K562 (cell line): ENCODE measurements around the gene SLC26A5. TPM values are rescaled to one million over a fixed set of nuclear protein-coding genes. Genes with fewer than 3 reads are reported as not detected.

Experiments used
- BCLAF1 ChIP-seq, 2 experiments: fragments of 450-650 bp in 1 of 2; IDR thresholded peaks; 2 replicates each; pipeline ENCODE4 v1.6.1; 2011 to 2017; ENCODE audit warnings: low read depth in 2 of 2, antibody characterized with exemption in 1 of 2, borderline replicate concordance in 1 of 2, low read length in 1 of 2, mild to moderate bottlenecking in 1 of 2, mixed read lengths in 1 of 2; ENCODE audit not compliant: control insufficient read depth in 1 of 2
- CBX2 ChIP-seq: fragments of 200-600 bp; sonication (generic); IDR thresholded peaks from one replicate; pipeline ENCODE4 v1.6.1; 2012; ENCODE audit warnings: mild to moderate bottlenecking, low read length, inconsistent platforms; ENCODE audit not compliant: insufficient read depth, poor library complexity, severe bottlenecking
- ETS1 ChIP-seq: conservative IDR thresholded peaks from 2 replicates; pipeline ENCODE4 v1.6.1; 2011; ENCODE audit warnings: low read depth, mild to moderate bottlenecking, low read length; ENCODE audit not compliant: control insufficient read depth
- FOXK1 ChIP-seq: sonication (generic); formaldehyde crosslinking; IDR thresholded peaks from 2 replicates; pipeline ENCODE4 v1.8.0; 2022; ENCODE audit warnings: missing genetic modification reagents, mild to moderate bottlenecking, borderline replicate concordance
- HNRNPL ChIP-seq: fragments of 200-400 bp; formaldehyde crosslinking; IDR thresholded peaks from 2 replicates; pipeline ENCODE4 v1.6.1; 2017; ENCODE audit warnings: low read depth, mild to moderate bottlenecking, low read length
- IRF2 ChIP-seq: sonication (generic); formaldehyde crosslinking; IDR thresholded peaks from 2 replicates; pipeline ENCODE4 v1.8.1; 2022; ENCODE audit warnings: mild to moderate bottlenecking, missing genetic modification reagents
- MCM3 ChIP-seq: fragments of 450-650 bp; IDR thresholded peaks from 2 replicates; pipeline ENCODE4 v1.6.1; 2016
- NUFIP1 ChIP-seq: fragments of 450-650 bp; IDR thresholded peaks from 2 replicates; pipeline ENCODE4 v1.6.1; 2018; ENCODE audit not compliant: partially characterized antibody
- POLR2B ChIP-seq: fragments of 450-650 bp; IDR thresholded peaks from 2 replicates; pipeline ENCODE4 v1.6.1; 2018; ENCODE audit warnings: low read depth; ENCODE audit not compliant: partially characterized antibody
- RBFOX2 ChIP-seq: fragments of 200-400 bp; formaldehyde crosslinking; IDR thresholded peaks from 2 replicates; pipeline ENCODE4 v1.6.1; 2017; ENCODE audit warnings: low read depth, mild to moderate bottlenecking, low read length, moderate library complexity
- RBM17 ChIP-seq: fragments of 200-400 bp; formaldehyde crosslinking; IDR thresholded peaks from 2 replicates; pipeline ENCODE4 v1.6.1; 2017; ENCODE audit warnings: low read depth, mild to moderate bottlenecking, low read length, borderline replicate concordance
- RREB1 ChIP-seq: fragments of 250-450 bp; sonication (Bioruptor Pico); IDR thresholded peaks from 2 replicates; pipeline ENCODE4 v1.4.0; 2020
- SMARCB1 ChIP-seq: IDR thresholded peaks from 2 replicates; pipeline ENCODE4 v1.6.1; 2011; ENCODE audit warnings: improper control_type of control experiment, low read depth; ENCODE audit not compliant: insufficient read length
- TCFL5 ChIP-seq: fragments of 250-450 bp; sonication (Bioruptor Pico); conservative IDR thresholded peaks from 2 replicates; pipeline ENCODE4 v1.6.1; 2021; ENCODE audit warnings: mild to moderate bottlenecking, moderate library complexity, matching md5 sums
- VEZF1 ChIP-seq: fragments of 200-800 bp; sonication (Bioruptor generic); IDR thresholded peaks from 2 replicates; pipeline ENCODE4 v1.6.1; 2017; ENCODE audit warnings: missing genetic modification characterization, missing compliant biosample characterization
- polyA plus RNA-seq, 8 experiments: library from polyadenylated mRNA; depleted of rRNA in 4 of 8; stranded (reverse) in 5 of 8; unstranded in 3 of 8; fragments of >200 nt; fragmentation: Nextera tagmentation in 2 of 8; fragmentation: Illumina TruSeq in 1 of 8; extraction: Ambion mirVana in 2 of 8; extraction: Trizol in 1 of 8; gene quantifications; 2 replicates each; pipeline versions ENCODE4 v1.2.1 to v1.2.3, GENCODE V29; 2011 to 2014; ENCODE audit warnings: inconsistent platforms in 1 of 8, missing spikeins in 1 of 8
- total RNA-seq, 7 experiments: library from RNA; depleted of rRNA in 6 of 7; stranded (reverse); fragments of >200 nt in 6 of 7; fragmentation: Illumina TruSeq in 2 of 7; extraction: Trizol in 2 of 7; gene quantifications; 2 replicates each; pipeline versions ENCODE4 v1.2.1 to v1.2.3, GENCODE V29; 2011 to 2021; ENCODE audit warnings: low replicate concordance in 1 of 7

SLC26A5 gene
- total and polyA plus RNA-seq, 9 of the 15 experiments (the other 6 are each of a cell fraction or from before 2014, with no cell fraction given), result not detected

- TF ChIP-seq VEZF1 (CRISPR knock-in tag) (peak; percentile 92), SMARCB1 (no peak), NUFIP1 (no peak), RBFOX2 (peak; percentile 98), FOXK1 (CRISPR knock-in tag) (no peak), IRF2 (no peak), TCFL5 (CRISPR knock-in tag) (no peak), POLR2B (peak; percentile 89), ETS1 (peak; percentile 95), HNRNPL (no peak), CBX2 (no peak), RREB1 (CRISPR knock-in tag) (no peak), RBM17 (no peak), MCM3 (no peak), BCLAF1 (IDR thresholded peaks at IDR 0.05; ENCODE audit: borderline replicate concordance in 1 of 2, control insufficient read depth in 1 of 2, low read depth in 2 of 2, low read length in 1 of 2) (peak in 1 of 2 experiments; percentile 96; a peak in 2 of 4 replicates)
Measured at GRCh38 chr7:103344453-103345149, 101.4 kb downstream of the SLC26A5 start, which contains the start of gene DNAJC2 (continued).
